ENCODE data around the gene FAM9C. TPM values are rescaled to one million over a fixed set of nuclear protein-coding genes. Genes with fewer than 3 reads are reported as not detected.
"Not testable (repeated sequence)": the region's sequence is repeated elsewhere in the genome, so short reads cannot be mapped to it uniquely, and the experiment has no call there.

The FAM9C gene
- total RNA-seq, 1 donor, result not detected

DNA sequence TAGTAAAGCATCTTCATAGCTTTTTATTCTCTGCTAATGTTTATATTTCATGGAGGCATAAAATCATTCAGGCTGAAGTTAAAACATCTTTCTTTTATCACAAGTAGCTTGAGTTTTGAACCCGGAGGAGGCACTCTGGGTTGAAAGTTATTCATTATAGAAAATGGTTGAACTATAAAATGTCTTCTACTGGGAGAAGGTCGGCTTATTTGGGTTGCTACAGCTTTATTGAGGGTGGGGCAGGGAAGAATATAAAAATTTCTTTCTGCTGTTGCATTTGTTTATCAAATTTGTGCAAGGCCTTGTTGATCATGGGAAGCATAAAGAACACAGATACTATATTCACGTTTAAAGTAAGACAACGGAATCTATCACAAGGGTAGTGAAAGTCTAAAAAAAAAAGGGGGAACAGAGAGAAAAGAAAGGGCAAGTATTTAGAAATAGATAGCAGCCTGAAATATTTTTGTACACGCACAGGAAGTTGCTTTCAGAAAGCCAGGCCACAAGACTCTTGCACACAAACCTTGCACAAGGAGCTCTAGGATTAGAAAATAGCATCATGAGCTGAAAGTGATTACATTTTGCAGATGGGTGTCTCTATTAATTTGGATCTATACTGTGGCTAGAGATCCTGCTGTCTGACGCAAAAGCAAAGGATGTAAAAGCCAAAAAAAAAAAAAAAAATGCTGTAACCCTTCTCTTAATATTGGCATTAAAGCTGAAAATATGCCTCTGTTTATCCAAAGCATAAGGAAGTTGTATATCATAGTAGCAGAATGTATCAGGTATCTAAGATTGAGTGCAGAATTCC, 37.2 kb upstream of the FAM9C start:
- Histone ChIP-seq H3K4me3 (ENCODE audit: low read length) (no peak overlapping the region), H3K27me3 (ENCODE audit: insufficient read depth, low read length) (no peaks in the 10 kb centered on the region), H3K9me3 (ENCODE audit: low read depth, low read length) (no peaks in the 10 kb centered on the region), H3K4me1 (ENCODE audit: insufficient read depth, low read length) (peaks cover 98% of the 10 kb centered on the region)

DNA sequence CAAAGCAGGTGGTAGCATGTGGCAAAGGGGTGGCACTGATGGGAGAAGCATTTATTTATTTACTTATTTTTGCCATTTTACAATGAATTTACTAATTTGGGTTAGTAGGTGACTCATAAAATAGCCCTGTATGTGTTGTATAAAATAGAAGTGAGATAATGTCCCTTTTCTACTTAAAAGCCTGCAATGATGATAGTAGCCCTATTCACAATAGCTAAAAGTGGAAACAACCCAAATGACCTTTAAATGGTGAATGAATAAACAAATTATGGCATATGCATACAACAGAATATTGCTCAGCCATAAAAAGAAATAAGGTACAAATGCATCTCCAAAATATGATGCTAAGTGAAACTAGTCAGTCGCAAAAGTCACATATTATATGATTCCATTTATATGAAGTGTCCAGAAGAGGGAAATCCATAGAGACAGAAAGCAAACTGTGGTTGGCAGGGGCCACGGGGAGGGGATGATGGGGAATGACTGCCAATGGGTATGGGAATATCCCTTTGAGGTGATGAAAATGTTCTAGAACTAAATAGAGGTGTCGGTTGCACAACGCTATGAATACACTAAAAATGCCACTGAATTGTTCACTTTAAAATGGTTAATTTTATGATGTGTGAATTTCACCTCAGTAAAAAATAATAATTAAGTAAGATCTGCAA, 35.8 kb upstream of the FAM9C start:
- H3K4me1 ChIP-seq (ENCODE audit: insufficient read depth, low read length), result peaks cover 98% of the 10 kb centered on the region
- no peak overlapping the region for H3K4me3 ChIP-seq (ENCODE audit: low read length)
- H3K9me3 ChIP-seq (ENCODE audit: low read depth, low read length), result no peaks in the 10 kb centered on the region
- H3K27me3 ChIP-seq (ENCODE audit: insufficient read depth, low read length), result no peaks in the 10 kb centered on the region

DNA sequence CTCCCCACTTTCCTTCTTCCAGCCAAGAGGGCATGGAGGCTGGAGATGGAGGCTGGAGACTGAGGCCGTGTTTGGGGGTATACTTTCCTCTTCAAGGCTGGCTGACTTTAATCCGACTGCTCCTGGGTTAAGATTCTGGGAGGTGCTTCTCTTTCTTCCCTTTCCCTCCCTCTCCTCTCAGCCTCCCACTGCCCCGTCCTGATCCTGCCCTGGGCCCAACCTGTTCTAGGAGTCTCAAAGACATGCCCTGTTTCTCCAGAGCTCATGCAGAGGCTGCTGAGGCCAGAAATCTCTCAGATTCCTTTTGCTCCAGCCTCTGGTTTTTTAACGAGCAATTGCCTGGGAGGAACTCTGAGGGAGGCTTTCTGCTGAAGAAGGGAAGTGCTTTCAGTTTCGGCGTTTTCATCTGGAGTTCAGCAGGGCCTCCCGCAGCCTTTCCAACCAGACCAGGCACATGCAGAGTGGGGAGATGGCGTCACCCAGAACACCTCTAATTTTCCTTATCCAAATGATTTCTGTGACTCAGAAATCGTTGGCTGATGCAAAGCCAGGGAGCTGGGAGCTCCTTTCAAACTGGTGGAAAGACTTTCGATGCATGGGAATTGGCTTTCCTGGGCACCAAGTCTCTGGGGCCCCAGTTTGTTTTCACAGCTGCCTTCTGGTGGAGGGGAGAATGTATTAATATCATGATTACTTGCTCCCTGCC, 34.5 kb upstream of the FAM9C start:
- Histone ChIP-seq H3K4me1 (ENCODE audit: insufficient read depth, low read length) (peaks cover 98% of the 10 kb centered on the region), H3K4me3 (ENCODE audit: low read length) (no peak overlapping the region), H3K9me3 (ENCODE audit: low read depth, low read length) (no peaks in the 10 kb centered on the region), H3K27me3 (ENCODE audit: insufficient read depth, low read length) (no peaks in the 10 kb centered on the region)

DNA sequence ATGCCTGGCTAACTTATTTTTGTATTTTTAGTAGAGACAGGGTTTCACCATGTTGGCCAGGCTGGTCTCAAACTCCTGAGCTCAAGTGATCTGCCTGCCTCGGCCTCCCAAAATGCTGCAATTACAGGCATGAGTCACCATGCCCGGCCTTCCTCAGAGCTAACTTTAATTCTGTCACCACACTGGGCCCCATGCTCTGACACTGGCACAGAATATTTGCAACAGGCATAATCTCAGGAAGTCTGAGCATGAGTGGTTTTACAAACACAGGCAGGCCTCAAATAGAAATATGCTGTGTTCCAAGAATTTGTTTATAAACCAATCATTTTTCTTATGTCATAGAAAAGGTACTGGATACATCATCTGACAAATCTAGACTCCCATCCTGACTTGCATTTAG, 32.7 kb upstream of the FAM9C start:
- peaks cover 87% of the 10 kb centered on the region for H3K4me1 ChIP-seq (ENCODE audit: insufficient read depth, low read length)
- no peak overlapping the region for H3K4me3 ChIP-seq (ENCODE audit: low read length)

DNA sequence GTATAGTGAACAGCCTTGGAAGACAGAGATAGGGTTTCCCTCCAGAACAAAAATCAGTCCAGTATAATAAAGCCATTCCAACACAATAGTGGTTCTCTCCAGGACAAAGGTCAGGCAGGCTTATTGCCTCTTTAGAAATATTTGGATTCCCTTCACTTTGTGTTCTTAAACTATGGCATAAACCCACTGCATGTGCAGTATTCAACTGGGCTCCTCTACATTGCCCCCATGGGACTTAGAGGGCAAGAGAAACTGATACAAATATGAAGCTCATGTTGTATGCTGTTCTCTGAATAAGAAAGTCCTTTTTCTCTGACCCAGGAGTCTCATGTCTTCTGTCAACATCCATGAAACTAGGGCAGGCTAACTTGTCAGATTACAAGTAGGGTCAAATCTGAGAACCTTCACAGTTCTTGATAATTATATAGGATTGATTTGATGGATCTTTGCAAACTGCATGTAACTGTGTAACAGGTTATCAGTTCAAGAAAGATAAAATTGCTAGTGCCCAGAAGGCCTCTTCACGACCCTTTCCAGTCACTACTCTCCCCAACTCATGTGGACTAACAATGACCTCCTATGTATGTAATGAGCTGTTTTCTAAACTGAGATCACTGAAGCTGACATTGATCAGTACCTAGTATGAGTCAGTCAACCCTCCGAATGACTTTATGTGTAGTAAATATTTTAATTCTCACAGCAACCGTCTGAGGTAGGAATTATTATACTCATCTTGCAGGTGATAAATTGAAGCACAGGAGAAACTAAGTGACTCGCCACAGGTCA, 31.9 kb upstream of the FAM9C start:
- Histone ChIP-seq H3K9me3 (ENCODE audit: low read depth, low read length) (no peaks in the 10 kb centered on the region), H3K4me1 (ENCODE audit: insufficient read depth, low read length) (peaks cover 79% of the 10 kb centered on the region), H3K4me3 (ENCODE audit: low read length) (no peak overlapping the region), H3K27me3 (ENCODE audit: insufficient read depth, low read length) (no peaks in the 10 kb centered on the region)

More for the DNA sequence above, 32.7 kb upstream of the FAM9C start:
- Histone ChIP-seq H3K27me3 (ENCODE audit: insufficient read depth, low read length) (no peaks in the 10 kb centered on the region), H3K9me3 (ENCODE audit: low read depth, low read length) (no peaks in the 10 kb centered on the region)

DNA sequence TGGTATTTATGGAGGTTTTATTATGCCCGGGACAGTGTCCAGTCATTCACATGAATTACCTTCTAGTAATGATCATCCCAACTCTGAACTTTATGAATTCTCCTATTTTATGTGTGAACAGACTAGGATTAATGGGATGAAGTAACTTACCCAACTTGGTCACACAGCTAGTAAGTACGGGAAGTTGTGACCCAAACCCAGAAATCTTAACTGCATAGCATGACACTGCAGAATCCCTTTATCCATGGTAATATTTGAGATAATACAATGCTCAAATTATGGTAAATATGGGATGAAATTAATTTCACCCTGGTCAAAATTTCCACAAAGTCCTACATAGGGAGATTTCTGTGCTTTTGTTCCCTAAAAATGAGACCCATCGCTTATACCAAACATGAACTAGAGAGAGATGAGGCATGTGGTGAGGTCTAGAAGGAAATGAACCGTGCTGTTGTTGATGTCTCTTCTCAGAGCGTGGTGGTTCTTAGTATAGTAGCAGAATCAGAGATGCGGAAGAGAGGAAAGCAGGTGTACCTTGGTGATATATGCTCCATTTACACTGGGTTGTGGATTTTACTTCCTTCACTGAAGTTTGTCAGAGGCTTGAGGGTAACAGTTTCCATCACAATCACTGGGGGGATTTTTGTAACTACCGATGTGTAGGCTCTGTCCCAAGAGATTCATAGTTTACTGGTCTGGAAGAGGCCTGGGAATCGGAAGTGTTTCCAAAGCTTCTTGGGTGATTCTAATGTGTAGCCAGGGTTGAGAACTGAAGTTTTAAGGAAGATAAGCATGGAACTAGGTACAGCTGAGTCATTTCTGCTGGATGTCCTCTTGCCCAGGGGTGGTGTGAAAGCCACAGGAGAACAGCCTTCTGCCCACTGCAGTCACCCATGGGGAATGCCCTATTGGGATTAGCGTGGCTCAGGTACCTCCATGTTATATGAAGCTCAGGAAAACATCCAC, 30.2 kb upstream of the FAM9C start:
- Histone ChIP-seq H3K4me3 (ENCODE audit: low read length) (no peak overlapping the region), H3K4me1 (ENCODE audit: insufficient read depth, low read length) (peaks cover 62% of the 10 kb centered on the region), H3K27me3 (ENCODE audit: insufficient read depth, low read length) (no peaks in the 10 kb centered on the region), H3K9me3 (ENCODE audit: low read depth, low read length) (no peaks in the 10 kb centered on the region)

DNA sequence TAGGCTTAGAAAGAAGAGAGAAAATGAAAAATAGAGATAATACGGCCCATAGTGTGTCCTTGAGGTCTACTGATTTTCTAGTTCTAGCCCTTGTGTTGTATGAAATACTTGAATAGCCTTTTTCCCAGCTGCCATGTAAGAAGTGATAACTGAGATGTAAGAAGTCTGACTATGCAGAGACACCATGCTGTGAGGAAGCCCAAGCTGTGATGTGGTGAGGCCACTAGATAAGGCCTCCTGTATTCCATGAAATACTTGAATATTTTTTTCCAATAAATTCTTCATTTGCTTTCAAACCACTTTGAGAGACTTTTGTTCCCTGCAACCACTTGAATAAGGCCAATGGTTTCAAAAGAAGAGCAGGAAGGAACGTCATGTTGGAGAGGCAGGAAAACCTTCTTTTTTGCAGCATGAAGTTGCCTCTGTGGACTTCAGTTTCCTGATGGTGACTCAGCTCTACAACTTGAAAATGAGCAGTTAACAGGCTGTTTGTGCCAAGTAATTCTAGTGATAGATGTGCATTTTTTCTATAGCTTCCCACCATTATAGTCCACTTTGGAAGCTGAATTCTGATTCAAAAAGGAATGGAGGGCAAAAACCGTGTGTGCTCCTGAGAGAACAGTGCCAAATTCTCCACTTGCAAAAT, 25.5 kb upstream of the FAM9C start:
- no peaks in the 10 kb centered on the region for H3K27me3 ChIP-seq (ENCODE audit: insufficient read depth, low read length)
- no peaks in the 10 kb centered on the region for H3K9me3 ChIP-seq (ENCODE audit: low read depth, low read length)
- H3K4me1 ChIP-seq (ENCODE audit: insufficient read depth, low read length), result peaks cover 15% of the 10 kb centered on the region
- H3K4me3 ChIP-seq (ENCODE audit: low read length), result no peak overlapping the region

DNA sequence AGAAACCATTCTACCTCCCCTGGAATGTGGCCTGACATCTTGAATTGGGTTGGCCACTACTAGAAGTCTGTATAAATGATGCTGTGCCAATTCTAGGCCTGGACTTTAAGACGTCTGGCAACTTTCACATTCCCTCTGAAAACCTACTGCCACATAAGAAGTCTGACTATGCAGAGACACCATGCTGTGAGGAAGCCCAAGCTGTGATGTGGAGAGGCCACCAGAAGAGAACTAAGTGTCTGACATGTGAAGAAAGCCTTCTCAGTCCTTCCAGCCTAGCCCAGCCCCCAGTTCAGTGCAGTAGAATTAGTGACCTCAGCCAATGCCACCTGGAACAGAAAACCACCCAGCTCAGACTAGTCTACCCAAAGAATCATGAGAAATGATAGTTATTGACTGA, 24.2 kb upstream of the FAM9C start:
- Histone ChIP-seq H3K27me3 (ENCODE audit: insufficient read depth, low read length) (no peaks in the 10 kb centered on the region), H3K4me1 (ENCODE audit: insufficient read depth, low read length) (peaks cover 6% of the 10 kb centered on the region), H3K4me3 (ENCODE audit: low read length) (no peak overlapping the region), H3K9me3 (ENCODE audit: low read depth, low read length) (no peaks in the 10 kb centered on the region)

DNA sequence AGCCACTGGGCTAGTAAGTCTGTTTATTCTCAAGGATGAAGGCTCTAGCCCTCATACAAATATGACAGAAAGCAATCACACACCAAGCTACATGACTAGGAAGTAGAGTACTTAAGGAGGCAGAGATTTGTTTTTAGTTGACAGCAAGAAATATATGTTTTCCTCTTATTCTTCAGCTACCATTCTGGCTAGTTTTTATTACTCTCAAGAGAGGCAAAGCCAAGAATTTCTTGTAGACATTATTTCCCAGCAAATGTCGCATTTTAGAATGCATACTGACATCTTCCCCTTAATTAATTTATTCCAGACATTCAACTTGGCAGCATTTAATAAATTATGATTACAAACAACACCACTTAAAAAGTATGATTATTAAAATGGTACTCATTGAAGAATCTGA, 23.4 kb upstream of the FAM9C start:
- H3K4me3 ChIP-seq (ENCODE audit: low read length), result no peak overlapping the region
- H3K27me3 ChIP-seq (ENCODE audit: insufficient read depth, low read length), result no peaks in the 10 kb centered on the region
- H3K4me1 ChIP-seq (ENCODE audit: insufficient read depth, low read length), result no peaks in the 10 kb centered on the region
- no peaks in the 10 kb centered on the region for H3K9me3 ChIP-seq (ENCODE audit: low read depth, low read length)

DNA sequence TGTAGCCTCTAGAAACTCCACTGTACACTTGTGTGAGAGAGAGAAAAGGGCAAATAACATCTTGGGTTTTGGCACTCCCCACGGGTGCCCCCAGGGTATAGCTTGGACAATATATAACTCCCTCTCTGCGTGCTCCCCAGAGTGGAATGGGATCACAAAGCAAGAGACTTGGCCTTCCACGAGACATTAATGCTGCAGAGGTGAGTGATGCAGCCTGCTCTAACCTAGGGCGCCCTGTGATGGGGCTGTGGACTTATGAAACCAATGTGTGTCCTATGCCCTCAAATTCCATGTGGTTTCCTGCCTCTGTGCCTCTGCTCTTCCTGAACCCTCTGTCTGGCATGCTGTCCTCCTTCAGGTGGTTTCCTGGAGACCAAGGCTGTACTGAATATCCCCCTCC, 22.0 kb upstream of the FAM9C start:
- Histone ChIP-seq H3K9me3 (ENCODE audit: low read depth, low read length) (no peaks in the 10 kb centered on the region), H3K4me3 (ENCODE audit: low read length) (no peak overlapping the region), H3K4me1 (ENCODE audit: insufficient read depth, low read length) (no peaks in the 10 kb centered on the region), H3K27me3 (ENCODE audit: insufficient read depth, low read length) (no peaks in the 10 kb centered on the region)

DNA sequence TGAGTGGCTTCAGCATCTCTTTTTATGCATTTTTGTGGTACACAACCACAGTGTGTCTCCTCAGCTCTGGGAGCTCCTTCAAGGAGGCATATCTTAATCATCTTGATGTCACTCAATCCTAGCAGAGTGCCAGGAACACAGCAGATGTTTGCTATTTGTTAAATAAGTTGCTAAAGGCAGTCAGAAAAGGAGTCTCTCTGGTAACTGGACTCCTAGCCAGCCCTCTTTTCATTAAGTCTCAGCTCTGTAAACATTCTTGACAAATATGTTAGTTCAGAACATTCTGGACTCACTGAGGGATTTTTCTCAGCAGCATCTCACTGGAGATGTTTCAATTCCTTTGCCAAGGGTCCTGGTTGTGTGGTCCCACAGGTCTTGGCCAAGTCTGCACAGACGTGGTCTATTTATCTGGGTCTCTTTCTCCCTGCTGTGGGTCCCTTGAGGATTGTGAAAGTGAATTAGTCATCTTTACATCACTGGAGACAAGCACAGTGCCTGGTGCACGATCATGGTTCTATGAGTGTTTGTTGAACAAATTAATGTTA, 20.3 kb upstream of the FAM9C start:
- Histone ChIP-seq H3K4me3 (ENCODE audit: low read length) (no peak overlapping the region), H3K27me3 (ENCODE audit: insufficient read depth, low read length) (no peaks in the 10 kb centered on the region), H3K4me1 (ENCODE audit: insufficient read depth, low read length) (peaks cover 6% of the 10 kb centered on the region), H3K9me3 (ENCODE audit: low read depth, low read length) (no peaks in the 10 kb centered on the region)

DNA sequence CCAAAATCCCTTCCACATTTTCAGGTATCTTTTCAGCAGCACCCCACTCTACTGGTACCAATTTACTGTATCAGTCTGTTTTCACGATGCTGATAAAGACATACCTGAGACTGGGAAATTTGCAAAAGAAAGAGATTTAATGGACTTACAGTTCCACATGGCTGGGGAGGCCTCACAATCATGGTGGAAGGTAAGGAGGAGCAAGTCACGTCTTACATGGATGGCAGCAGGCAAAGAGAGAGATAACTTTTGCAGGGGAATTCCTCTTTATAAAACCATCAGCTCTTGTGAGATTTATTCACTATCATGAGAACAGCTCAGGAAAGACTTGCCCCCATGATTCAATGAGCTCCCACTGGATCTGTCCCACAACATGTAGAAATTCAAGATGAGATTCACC, 18.7 kb upstream of the FAM9C start:
- H3K4me3 ChIP-seq (ENCODE audit: low read length); H3K9me3 ChIP-seq (ENCODE audit: low read depth, low read length); H3K27me3 ChIP-seq (ENCODE audit: insufficient read depth, low read length): not testable (repeated sequence)
- peaks cover 12% of the 10 kb centered on the region for H3K4me1 ChIP-seq (ENCODE audit: insufficient read depth, low read length)

DNA sequence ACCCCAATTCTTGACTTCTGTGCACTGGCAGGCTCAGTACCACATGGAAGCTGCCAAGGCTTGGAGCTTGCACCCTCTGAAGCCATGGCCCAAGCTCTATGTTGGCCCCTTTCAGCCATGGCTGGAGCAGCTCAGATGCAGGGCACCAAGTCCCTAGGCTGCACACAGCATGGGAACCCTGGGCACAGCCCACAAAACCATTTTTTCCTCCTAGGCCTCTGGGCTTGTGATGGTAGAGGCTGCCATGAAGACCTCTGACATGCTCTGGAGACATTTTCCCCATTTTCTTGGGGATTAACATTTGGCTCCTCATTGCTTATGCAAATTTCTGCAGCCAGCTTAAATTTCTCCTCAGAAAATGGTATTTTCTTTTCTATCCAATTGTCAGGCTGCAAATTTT, 17.9 kb upstream of the FAM9C start:
- H3K4me1 ChIP-seq (ENCODE audit: insufficient read depth, low read length), result peaks cover 16% of the 10 kb centered on the region
- H3K27me3 ChIP-seq (ENCODE audit: insufficient read depth, low read length); H3K4me3 ChIP-seq (ENCODE audit: low read length); H3K9me3 ChIP-seq (ENCODE audit: low read depth, low read length): not testable (repeated sequence)
